ENCODE data around the gene RPS25. TPM values are rescaled to one million over a fixed set of nuclear protein-coding genes. Genes with fewer than 3 reads are reported as not detected.

RPS25 gene
- polyA plus RNA-seq, 6 donors from 2014 or later = 3,707 to 5,692 (median 4,418) TPM

GRCh38 chr11:119030329-119031047, 12.3 kb upstream of the RPS25 start, which contains the start of gene SLC37A4:
Gene SLC37A4 (minus strand): TSS chr11:119030877.
- H3K36me3 Mint-ChIP-seq = no peaks in the 10 kb centered on the region
- no peaks in the 10 kb centered on the region for H3K27me3 Mint-ChIP-seq
- H3K4me1 Mint-ChIP-seq = peaks cover 10 to 21% (median 18%) of the 10 kb centered on the region in 3 donors
- ATAC-seq (ENCODE audit: low read depth in 2 of 2) = peak; percentile 90
- H3K27ac Mint-ChIP-seq = peak within 1 kb of the TSS; percentile 38 to 93 (median 66)
- DNase-seq = peak; percentile 99
- peak within 1 kb of the TSS; percentile 84 to 98 (median 90) for H3K4me3 Mint-ChIP-seq
- H3K9me3 Mint-ChIP-seq = no peaks in the 10 kb centered on the region

- Mint-ChIP-seq H3K9me3 (no peaks in the 10 kb centered on the region), H3K4me1 (peaks cover 13 to 21% (median 18%) of the 10 kb centered on the region in 3 donors), H3K36me3 (no peaks in the 10 kb centered on the region), H3K4me3 (peak overlapping the region; percentile 72 to 98 (median 90)), H3K27ac (peak overlapping the region in 4 of 6 donors; percentile 60 to 68 (median 65)), H3K27me3 (no peaks in the 10 kb centered on the region)
- ATAC-seq (ENCODE audit: low read depth in 2 of 2) (peak in 1 of 2 donors; percentile 1), DNase-seq (no peak)
Observed at GRCh38 chr11:119030029-119030328, 11.8 kb upstream of the RPS25 start.

DNA sequence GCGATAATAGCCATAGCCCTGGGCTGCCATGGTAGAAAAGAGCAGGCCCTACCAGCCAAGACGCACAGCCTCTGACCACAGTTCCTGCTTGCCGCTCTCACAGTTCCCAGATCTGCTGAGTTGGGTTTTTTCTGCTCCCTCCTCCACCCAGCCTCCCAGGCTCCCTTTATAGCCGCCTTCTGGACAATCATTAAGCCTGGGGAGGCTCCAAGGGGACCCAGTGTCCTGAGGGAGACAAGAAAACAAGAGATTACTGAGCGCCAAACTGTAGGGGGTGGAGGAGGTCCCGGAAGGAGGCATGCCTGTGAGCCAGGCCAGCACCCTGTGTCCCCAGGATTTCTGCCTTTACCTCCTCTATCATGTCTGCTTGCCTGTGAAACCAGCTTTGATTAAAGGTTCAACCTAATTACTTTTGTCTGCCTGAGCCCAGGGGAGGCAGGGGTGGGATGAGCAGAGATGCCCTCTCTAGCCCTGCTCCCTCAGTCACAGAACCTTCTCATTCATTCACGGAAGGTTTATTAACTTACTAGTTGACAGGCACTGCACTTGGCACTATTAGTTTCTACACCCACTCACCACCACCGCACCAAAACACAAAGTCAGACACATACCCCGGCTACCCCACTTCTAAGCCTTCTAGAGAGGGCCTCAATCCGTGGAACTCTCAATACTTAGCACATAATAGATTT, 11.3 kb upstream of the RPS25 start:
- Mint-ChIP-seq H3K27me3 (no peaks in the 10 kb centered on the region), H3K4me1 (peaks cover 13 to 22% (median 21%) of the 10 kb centered on the region in 3 donors), H3K36me3 (no peaks in the 10 kb centered on the region), H3K4me3 (peak overlapping the region; percentile 72 to 98 (median 90)), H3K27ac (peak overlapping the region in 5 of 6 donors; percentile 40 to 93 (median 65)), H3K9me3 (no peaks in the 10 kb centered on the region)
- DNase-seq (no peak), ATAC-seq (ENCODE audit: low read depth in 2 of 2) (no peak)

GRCh38 chr11:119029069-119029339, 10.9 kb upstream of the RPS25 start:
- Mint-ChIP-seq H3K36me3 (no peaks in the 10 kb centered on the region), H3K27me3 (no peaks in the 10 kb centered on the region), H3K4me1 (peaks cover 16 to 25% (median 24%) of the 10 kb centered on the region in 3 donors), H3K27ac (peak overlapping the region in 2 of 6 donors; percentile 66 to 68), H3K9me3 (no peaks in the 10 kb centered on the region), H3K4me3 (peak overlapping the region in 7 of 8 donors; percentile 61 to 98 (median 84))
- ATAC-seq (ENCODE audit: low read depth in 2 of 2) (no peak), DNase-seq (no peak)

DNA sequence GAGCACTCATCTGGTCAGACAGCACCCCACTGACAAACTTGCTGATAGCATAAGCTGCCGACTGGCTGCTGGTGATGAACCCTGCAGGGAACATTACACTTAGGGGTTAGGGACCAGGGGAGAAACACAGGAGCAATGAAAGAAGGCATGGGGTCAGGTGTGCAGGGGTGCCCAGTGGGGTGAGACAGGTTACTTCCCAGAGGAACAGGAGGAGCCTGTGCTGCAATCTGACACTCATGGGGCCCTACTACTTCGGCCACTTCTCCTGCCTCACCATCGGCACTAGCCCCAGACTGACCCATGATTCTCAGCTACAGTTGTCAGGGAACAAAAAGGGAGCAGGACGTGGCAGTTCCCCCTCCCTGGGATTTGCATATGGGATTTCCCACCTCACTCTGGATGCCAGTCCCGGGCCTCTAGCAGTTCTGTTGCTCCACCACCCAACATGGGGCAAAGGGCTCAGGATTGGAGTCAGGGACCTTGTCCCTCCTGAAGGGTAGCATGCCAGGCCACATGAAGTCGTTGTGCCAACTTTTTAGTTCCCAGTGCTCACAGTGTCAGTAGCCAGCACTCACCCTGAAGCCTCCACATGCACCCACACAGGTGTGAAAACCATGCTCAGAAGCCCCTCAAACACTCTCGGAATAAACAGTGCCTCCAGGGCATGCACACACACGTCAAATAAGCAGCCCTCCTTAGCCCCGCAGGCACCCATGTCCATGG, 10.4 kb upstream of the RPS25 start:
- DNase-seq (no peak), ATAC-seq (ENCODE audit: low read depth in 2 of 2) (no peak)
- peak overlapping the region in 3 of 6 donors; percentile 66 to 92 (median 68) for H3K27ac Mint-ChIP-seq
- no peaks in the 10 kb centered on the region for H3K27me3 Mint-ChIP-seq
- peaks cover 16 to 26% (median 25%) of the 10 kb centered on the region in 3 donors for H3K4me1 Mint-ChIP-seq
- no peaks in the 10 kb centered on the region for H3K9me3 Mint-ChIP-seq
- H3K36me3 Mint-ChIP-seq = peaks cover 0 to 2% of the 10 kb centered on the region in 2 donors
- peak overlapping the region in 7 of 8 donors; percentile 20 to 98 (median 65) for H3K4me3 Mint-ChIP-seq

GRCh38 chr11:119027561-119028345, 9.6 kb upstream of the RPS25 start:
- peak overlapping the region in 3 of 8 donors; percentile 20 to 76 (median 30) for H3K4me3 Mint-ChIP-seq
- DNase-seq (no peak), ATAC-seq (ENCODE audit: low read depth in 2 of 2) (no peak)
- H3K9me3 Mint-ChIP-seq = no peaks in the 10 kb centered on the region
- H3K4me1 Mint-ChIP-seq = peaks cover 16 to 31% (median 25%) of the 10 kb centered on the region in 3 donors
- peaks cover 0 to 5% of the 10 kb centered on the region in 2 donors for H3K36me3 Mint-ChIP-seq
- no peaks in the 10 kb centered on the region for H3K27me3 Mint-ChIP-seq
- peak overlapping the region in 2 of 6 donors; percentile 80 to 92 for H3K27ac Mint-ChIP-seq

DNA sequence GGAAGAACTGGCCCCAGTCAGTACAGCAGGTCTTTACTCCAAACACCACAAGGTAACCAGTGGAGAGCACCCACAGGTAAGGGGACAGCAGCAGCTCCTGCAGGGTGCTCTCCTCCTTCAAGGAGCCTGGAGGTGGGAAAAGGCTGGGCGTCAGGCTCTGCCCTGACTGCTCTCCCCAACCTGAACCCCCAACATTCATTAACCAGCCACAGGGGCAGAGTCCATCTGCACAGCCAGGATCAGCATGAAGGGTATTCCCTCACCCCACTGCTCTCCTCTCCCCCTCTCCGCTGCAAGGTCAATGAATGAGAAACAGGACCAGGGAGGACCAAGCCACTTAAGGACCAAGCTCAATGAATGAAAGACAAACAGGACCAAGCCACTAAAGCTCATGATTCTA, 8.8 kb upstream of the RPS25 start:
- ATAC-seq (ENCODE audit: low read depth in 2 of 2) (no peak), DNase-seq (no peak)
- H3K4me1 Mint-ChIP-seq = peaks cover 16 to 31% (median 25%) of the 10 kb centered on the region in 3 donors
- no peak overlapping the region for H3K27ac Mint-ChIP-seq
- H3K9me3 Mint-ChIP-seq = no peaks in the 10 kb centered on the region
- H3K36me3 Mint-ChIP-seq = peaks cover 0 to 5% of the 10 kb centered on the region in 2 donors
- H3K27me3 Mint-ChIP-seq = no peaks in the 10 kb centered on the region
- peak overlapping the region in 1 of 8 donors; percentile 76 for H3K4me3 Mint-ChIP-seq

DNA sequence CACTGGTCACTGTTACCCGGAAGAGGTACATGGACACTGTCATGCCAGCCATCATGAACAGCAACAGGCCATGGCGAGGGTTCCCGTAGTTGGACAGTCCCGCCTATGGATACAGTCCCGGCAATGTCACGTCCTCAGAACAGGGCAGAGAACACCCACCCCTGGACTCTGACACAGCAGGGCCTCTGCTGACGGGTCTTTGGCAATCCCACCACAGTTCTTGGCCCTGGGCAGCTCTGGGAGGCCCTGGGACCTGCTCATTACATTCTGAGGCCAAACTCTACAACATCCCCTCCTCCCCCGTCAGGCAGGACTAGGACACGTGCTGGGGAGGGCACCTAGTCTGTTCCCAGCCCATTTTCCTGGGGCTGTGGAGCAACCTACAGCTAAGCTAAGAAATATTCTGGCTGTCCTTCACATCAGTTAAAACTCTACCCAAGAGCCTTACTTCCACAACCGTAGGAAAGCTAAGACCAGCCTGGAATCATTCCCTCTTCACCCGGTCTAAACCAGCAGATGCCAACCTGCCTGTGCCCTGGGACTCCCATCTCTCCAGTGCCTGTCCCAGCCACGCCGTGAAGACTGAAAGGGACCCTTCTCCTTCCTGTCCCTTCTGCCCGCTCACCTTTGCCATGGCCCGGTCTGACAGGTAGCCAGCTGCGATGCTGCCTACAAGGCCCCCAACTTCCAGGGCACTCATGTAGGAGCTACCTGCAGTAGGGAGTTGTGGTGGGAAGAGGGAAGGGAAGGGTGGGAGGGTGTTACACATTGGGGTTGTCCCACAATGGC, 8.0 kb upstream of the RPS25 start:
- no peak for DNase-seq
- no peaks in the 10 kb centered on the region for H3K27me3 Mint-ChIP-seq
- ATAC-seq (ENCODE audit: low read depth in 2 of 2) = no peak
- H3K4me3 Mint-ChIP-seq = peak overlapping the region in 1 of 8 donors; percentile 18
- H3K36me3 Mint-ChIP-seq = peaks cover 0 to 5% of the 10 kb centered on the region in 2 donors
- peaks cover 16 to 35% (median 25%) of the 10 kb centered on the region in 3 donors for H3K4me1 Mint-ChIP-seq
- no peaks in the 10 kb centered on the region for H3K9me3 Mint-ChIP-seq
- H3K27ac Mint-ChIP-seq = no peak overlapping the region

GRCh38 chr11:119025541-119025940, 7.4 kb upstream of the RPS25 start:
- DNase-seq = no peak
- Mint-ChIP-seq H3K36me3 (peaks cover 0 to 5% of the 10 kb centered on the region in 2 donors), H3K27me3 (no peaks in the 10 kb centered on the region), H3K9me3 (no peaks in the 10 kb centered on the region), H3K4me1 (peaks cover 16 to 35% (median 21%) of the 10 kb centered on the region in 3 donors), H3K27ac (peak overlapping the region in 2 of 6 donors; percentile 70 to 86), H3K4me3 (peak overlapping the region in 1 of 8 donors; percentile 18)
- ATAC-seq (ENCODE audit: low read depth in 2 of 2) = no peak

DNA sequence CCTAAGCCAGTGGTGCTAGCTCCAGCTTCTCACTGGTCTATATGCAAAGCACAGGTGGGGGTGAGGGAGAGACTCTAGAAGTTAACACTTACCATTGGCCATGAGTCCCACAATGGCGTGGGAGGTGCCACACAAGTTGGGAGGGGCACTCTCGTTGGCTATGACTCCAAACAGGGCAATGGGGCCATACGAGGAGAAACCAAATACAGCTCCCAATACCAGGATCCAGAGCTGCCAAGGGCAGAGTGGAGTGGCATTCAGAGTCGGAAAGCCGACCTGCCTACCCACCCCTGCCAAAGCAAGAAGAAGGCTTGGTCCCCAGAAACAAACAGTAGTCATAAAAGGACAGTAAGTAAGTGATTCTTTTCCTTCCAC, 6.9 kb upstream of the RPS25 start:
- H3K36me3 Mint-ChIP-seq = peaks cover 0 to 5% of the 10 kb centered on the region in 2 donors
- peak overlapping the region in 1 of 8 donors; percentile 58 for H3K4me3 Mint-ChIP-seq
- H3K27ac Mint-ChIP-seq = peak overlapping the region in 3 of 6 donors; percentile 70 to 86 (median 72)
- no peaks in the 10 kb centered on the region for H3K27me3 Mint-ChIP-seq
- no peaks in the 10 kb centered on the region for H3K9me3 Mint-ChIP-seq
- DNase-seq (no peak), ATAC-seq (ENCODE audit: low read depth in 2 of 2) (no peak)
- H3K4me1 Mint-ChIP-seq = peaks cover 18 to 39% (median 24%) of the 10 kb centered on the region in 3 donors

GRCh38 chr11:119024430-119025098, 6.4 kb upstream of the RPS25 start:
- peaks cover 18 to 39% (median 22%) of the 10 kb centered on the region in 3 donors for H3K4me1 Mint-ChIP-seq
- H3K27ac Mint-ChIP-seq = peak overlapping the region in 4 of 6 donors; percentile 40 to 81 (median 71)
- H3K4me3 Mint-ChIP-seq = peak overlapping the region in 1 of 8 donors; percentile 58
- DNase-seq (no peak), ATAC-seq (ENCODE audit: low read depth in 2 of 2) (no peak)
- H3K36me3 Mint-ChIP-seq = peaks cover 0 to 5% of the 10 kb centered on the region in 2 donors
- H3K9me3 Mint-ChIP-seq = no peaks in the 10 kb centered on the region
- no peaks in the 10 kb centered on the region for H3K27me3 Mint-ChIP-seq

DNA sequence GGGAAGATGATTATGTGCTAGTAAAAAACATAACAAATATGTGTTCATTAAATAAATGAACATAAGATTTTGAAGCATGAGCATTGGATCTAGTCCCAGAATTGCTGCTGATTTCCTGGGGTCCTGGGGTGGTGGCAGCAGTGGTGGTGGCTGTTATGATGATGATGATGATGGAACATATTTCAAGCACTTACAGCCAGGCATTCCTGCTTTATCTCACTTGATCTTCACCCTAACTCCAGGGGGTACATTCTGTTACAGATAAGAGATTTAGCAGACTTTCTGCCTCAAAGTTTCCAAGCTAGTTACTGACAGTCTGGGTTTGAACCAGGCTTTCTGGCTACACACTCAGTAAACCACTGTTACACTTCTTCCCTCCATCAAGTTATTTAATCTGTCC, 5.6 kb upstream of the RPS25 start:
- H3K4me3 Mint-ChIP-seq = peak overlapping the region in 1 of 8 donors; percentile 58
- no peaks in the 10 kb centered on the region for H3K27me3 Mint-ChIP-seq
- peaks cover 14 to 38% (median 15%) of the 10 kb centered on the region in 3 donors for H3K4me1 Mint-ChIP-seq
- DNase-seq (no peak), ATAC-seq (ENCODE audit: low read depth in 2 of 2) (no peak)
- H3K36me3 Mint-ChIP-seq = peaks cover 0 to 5% of the 10 kb centered on the region in 2 donors
- no peaks in the 10 kb centered on the region for H3K9me3 Mint-ChIP-seq
- peak overlapping the region in 2 of 6 donors; percentile 7 to 52 for H3K27ac Mint-ChIP-seq
